C4-2B (cell line): Measurements from ENCODE around the gene SYT12.

Experiments
- ZFX ChIP-seq: fragments of 450-650 bp; IDR thresholded peaks from 2 replicates; pipeline ENCODE4 v1.6.1; 2017
- TF ChIP-seq, protein P1 (sequence below): fragments of 450-650 bp; conservative IDR thresholded peaks from 2 replicates; pipeline ENCODE4 v1.5.1; 2017; ENCODE audit warnings: mild to moderate bottlenecking

DNA sequence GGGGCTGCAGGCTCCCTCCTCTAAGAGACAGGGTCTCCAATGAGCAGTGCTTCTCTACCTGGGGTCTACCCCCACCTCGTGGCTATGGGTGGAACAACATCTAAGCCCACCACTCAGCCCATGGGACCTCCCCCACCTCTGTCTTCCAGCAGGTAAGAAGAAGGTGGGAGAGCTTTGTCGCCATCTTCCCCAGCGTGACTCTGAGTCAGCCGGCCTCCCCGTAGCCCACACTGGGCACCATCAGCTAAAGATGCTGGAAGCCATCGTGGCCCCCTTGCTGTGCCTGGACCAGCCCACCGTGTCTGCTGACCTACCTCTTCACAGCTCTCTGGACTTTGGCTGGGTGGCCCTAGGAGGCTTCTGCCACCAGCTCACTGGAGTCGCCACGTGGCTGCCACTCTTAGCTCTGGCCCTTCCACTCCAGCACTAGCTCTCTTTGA lies 46.9 kb upstream of the SYT12 start:
- TF ChIP-seq, protein P1, sequence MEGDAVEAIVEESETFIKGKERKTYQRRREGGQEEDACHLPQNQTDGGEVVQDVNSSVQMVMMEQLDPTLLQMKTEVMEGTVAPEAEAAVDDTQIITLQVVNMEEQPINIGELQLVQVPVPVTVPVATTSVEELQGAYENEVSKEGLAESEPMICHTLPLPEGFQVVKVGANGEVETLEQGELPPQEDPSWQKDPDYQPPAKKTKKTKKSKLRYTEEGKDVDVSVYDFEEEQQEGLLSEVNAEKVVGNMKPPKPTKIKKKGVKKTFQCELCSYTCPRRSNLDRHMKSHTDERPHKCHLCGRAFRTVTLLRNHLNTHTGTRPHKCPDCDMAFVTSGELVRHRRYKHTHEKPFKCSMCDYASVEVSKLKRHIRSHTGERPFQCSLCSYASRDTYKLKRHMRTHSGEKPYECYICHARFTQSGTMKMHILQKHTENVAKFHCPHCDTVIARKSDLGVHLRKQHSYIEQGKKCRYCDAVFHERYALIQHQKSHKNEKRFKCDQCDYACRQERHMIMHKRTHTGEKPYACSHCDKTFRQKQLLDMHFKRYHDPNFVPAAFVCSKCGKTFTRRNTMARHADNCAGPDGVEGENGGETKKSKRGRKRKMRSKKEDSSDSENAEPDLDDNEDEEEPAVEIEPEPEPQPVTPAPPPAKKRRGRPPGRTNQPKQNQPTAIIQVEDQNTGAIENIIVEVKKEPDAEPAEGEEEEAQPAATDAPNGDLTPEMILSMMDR, result peak; percentile 80
- no peak for TF ChIP-seq ZFX
